Right renal cortex interstitium (tissue), 3 donors: ENCODE data around the gene ZDHHC8. TPM values are rescaled to one million over a fixed set of nuclear protein-coding genes. Genes with fewer than 3 reads are reported as not detected.

ENCODE experiments used
- DNase-seq, 3 donors: peaks; one replicate each; pipeline ENCODE4 v3.0.0-alpha.2; 2013; ENCODE audit warnings: low read depth in 3 of 3, low spot score in 2 of 3
- polyA plus RNA-seq, 3 donors: library from polyadenylated mRNA; unstranded; fragments of 120-200 nt; gene quantifications; one replicate each; pipeline ENCODE4 v1.2.1, GENCODE V29; 2013; ENCODE audit not compliant: insufficient read length in 3 of 3

The ZDHHC8 gene
- polyA plus RNA-seq, 3 donors, result 26.5 to 33.7 (median 27.1) TPM

- DNase-seq, result no peak
These were observed 45.8 kb downstream of the ZDHHC8 start for GRCh38 chr22:20177217-20177911.

DNA sequence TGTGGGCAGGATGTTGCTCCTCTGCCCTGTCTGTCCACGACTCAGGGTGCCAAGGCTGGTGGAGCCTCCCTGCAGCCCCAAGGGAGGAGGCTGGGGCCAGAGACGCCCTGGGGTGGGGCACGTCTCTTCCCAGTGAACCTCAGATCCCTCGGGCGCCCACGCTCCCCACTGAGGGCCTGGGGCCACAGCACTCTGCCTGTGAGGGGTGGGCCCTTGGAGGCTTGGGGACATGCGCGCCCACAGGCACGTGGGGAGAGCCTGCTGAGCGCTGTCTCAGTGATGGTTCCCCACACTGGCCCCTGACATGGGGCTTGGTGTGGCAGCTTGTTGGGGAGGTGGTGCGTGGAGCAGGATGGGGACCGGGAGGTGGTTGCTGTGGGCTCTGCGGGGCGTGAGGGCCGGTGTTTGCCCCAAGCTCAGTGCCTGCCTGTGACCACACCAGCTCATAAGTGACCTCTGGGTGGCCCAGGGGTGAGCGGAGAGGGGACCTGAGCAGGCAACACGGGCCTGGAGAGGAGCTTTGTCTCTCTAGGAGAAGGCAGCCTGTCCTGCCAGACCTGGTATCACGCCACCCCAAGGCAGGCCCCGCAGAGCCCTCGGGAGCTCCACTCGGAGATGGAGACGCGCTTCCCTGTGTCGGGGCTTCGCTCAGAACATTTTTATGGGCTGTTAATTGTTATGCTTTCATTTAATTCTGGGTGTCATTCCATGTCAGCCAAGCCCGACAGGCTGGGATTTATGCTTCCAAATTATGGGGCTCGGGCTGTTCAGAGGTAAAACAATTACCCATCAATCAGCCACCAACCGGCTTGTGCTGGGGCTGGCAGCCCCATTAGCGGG, 46.7 kb downstream of the ZDHHC8 start:
- DNase-seq, result no peak

- no peak for DNase-seq
These were observed 47.3 kb downstream of the ZDHHC8 start for GRCh38 chr22:20178915-20179227.

GRCh38 chr22:20179455-20180244, 48.0 kb downstream of the ZDHHC8 start:
- DNase-seq, result no peak

GRCh38 chr22:20180245-20180630, 48.6 kb downstream of the ZDHHC8 start:
- DNase-seq, result no peak

DNA sequence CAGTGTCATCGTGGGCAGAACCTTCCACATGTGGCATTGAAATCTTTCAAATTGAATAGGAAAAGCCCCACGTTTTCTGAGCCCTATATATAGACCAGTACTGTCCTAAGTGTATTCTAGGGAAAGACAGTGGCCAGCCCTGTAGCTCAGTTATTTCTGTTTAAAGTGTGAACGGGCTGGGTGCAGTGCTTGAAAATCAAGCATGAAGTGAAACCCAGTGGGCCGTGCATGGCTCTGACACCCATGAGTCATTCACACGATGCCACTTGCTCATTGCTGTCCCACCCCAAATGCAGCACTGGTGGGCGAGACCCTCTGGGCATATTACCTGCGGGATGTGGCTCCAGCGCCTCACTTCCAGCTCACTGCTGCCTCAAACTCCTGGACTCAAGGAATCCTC, 49.0 kb downstream of the ZDHHC8 start:
- DNase-seq, result no peak

- DNase-seq, result no peak
These were observed 49.7 kb downstream of the ZDHHC8 start for GRCh38 chr22:20181194-20181883.

- DNase-seq, result no peak
These were observed 50.3 kb downstream of the ZDHHC8 start for GRCh38 chr22:20181884-20182236.

DNA sequence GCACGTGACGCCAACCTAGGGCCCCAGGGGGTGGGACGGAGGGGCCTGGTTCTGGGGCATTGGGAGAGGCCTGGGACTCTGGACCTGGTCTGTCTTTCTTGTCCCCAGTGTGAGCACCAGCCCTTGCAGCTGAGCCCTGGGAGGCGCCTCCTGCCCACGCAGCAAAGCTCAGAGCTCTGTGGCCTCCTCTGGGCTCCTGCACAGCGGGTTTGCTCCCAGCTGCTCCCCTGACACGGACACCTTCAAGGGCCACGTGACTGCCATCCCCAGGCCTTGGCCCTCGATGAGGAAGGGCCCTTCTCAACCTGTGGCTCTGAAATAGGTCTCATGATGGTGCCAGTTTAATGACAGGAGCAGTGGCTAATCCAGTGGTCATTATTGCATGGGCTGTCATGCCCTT, 50.8 kb downstream of the ZDHHC8 start:
- no peak for DNase-seq

DNA sequence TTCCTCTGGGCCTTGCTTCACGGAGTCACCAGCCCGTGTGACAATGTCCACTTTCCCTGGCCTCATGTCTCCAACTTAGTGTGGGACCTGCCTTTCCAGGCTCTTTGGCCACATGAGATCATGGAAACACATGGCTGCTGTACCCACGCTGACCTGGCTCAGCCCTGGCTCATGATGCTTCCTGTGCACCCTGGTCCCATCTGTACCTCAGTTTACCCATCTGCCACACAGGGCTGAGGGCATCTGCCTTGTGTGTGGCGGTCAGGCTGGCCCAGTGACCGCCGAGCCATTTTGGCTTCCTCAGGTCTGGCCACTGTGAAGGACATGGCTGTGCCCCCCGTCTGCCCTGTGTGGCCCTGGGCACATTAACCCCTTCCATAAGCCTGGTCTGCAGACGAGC, 51.5 kb downstream of the ZDHHC8 start:
- DNase-seq, result no peak

DNA sequence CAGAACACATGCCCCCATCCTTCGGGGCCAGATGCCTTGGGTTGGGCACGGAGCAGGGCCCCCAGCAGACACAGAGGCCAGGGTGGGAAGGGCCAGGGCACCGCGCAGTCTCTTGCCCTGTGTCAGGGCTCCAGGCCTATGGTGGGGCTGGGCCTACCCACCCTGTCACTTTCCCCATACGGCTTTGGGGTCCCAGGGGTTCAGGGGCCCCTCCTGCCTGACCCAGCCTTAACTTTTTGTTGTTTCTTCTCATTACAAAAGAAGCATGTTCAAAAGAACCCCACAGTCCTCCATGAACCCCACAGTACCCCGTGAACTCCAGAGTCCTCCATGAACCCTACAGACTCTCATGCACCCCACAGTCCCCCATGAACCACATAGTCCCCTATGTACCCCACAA, 52.2 kb downstream of the ZDHHC8 start:
- no peak for DNase-seq

DNA sequence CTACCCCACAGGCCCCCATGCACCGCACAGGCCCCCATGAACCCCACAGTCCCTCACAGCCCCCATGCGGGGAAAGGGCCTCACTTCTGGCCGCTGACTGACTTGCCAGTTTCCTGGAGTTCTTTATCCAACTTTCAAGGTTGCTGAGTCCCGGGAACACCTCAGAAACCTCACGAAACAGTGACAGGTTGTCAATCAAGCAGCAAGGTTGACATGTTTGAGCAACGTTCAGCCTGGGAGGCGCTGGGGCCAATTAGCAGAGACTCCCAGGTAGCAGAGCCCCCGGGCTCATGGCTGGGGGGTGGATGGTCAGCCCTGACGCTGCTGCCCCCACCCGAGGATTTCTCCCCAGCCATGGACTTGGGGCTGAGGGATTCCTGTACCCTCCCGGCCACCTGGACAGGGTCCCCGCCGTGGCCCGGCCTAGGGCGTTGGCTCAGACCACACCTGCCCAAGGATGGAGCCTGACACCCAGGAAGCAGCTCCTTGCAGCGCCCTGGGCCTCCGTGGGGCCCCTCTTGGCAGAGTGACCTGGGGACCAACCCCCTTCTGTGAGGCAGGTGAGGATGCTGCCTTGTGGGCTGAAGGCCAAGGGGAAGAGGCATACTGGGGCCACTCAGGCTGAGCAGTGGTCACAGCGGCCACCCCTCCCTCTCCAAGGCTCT, 53.0 kb downstream of the ZDHHC8 start:
- DNase-seq, result no peak

DNA sequence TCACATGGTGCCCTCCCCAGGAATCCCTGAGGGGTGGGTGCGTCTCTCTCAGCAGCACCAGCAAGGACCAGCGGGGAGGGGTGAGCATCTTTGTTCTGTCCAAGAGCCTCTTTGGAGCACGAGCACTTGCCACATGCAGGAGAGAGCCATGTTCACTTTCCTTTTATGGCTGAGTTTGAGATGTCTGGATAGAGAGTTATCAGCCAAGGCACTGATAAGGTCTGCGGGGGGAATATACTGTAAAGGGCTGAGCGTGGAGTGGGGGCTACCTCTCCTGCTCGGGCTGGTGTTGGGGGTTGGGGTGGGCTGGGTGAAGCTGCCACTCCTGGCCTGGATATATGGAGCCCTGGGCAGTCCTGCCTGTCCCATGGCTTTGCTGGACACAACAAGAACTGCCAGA, 54.1 kb downstream of the ZDHHC8 start:
- no peak for DNase-seq

GRCh38 chr22:20186183-20186870, 54.7 kb downstream of the ZDHHC8 start:
- no peak for DNase-seq

DNA sequence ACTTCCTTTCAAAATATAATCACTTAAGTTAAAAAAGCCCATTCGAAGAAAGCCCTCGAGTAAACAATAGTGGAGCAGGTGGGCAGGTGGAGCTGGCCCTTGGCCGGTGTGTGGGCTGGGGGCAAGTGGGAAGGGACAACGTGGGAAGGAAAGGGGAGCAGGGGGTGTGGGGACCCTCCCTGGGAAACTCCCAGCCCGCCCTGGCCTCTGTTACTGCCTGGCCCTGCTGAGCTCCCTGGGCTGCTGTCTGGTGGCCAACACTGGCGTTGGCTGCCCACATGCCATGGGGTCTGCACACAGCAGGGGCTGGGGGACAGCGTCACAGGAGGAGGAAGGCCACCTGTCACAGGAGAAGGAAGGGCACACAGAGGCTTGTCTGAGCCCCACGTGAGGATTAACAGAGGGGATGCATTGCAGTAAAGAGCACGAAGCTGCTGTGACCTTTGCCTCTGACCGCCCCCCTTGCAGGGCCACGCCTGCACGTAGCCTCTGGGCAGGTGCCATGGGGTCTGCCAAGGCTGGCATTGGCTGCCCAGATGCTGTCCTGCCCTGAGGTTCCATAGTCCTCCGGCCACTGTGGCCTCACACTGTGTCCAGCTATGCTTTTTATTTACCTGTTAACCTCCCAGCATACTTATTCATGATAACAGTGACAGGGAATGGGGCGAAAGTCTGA, 55.4 kb downstream of the ZDHHC8 start:
- no peak for DNase-seq

DNA sequence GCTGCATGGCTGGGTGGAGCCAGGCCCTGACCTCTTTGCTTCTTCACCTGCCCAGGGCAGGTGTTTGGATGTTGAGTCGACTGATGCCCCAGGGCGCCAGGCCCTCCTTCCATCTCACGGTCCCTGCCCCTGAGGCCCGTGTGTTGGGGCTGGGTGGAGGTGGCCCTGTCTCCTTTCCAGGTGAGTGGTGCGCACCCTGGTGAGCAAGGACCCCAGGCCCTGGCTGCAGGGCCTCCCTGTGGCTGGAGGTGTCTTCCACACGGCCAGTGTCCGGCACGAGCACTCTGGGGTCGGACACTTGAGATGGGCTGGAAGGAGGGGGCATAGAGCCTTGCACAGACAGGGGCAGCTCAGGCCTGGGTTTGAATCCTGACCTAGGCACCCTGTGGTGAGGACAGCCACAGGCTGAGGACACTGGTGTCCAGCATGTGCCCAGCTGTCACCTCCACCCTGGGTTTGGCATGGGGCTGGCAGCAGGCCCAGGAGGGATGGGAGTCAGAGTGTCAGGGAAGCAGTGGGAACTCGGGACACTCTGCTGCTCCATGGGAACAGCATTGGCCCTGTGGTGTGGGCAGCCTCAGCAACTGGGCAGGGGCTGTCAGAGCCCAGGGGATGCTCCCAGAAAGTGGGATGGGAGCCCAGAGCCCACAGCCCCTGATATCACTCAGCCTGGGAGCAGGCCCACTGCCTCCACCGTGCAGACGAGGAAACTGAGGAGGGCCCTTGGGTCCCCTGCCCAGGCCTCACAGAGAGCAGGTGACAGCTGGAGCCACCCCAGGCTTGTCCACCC, 56.4 kb downstream of the ZDHHC8 start:
- DNase-seq, result no peak

DNA sequence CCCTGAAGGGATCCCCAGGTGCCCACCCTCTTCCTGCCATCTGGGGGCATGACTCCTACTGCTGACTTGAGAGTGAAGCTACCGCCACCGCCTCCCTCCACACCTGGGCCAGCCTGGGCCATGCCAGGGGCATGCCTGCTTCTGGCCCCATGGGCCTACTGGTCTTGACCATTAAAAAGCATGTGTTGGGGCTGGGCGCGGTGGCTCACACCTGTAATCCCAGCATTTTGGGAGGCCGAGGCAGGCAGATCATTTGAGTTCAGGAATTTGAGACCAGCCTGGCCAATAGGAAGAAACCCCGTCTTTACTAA, 56.9 kb downstream of the ZDHHC8 start:
- DNase-seq, result no peak

GRCh38 chr22:20191000-20191515, 59.5 kb downstream of the ZDHHC8 start:
- no peak for DNase-seq

GRCh38 chr22:20191803-20192202, 60.2 kb downstream of the ZDHHC8 start:
- no peak for DNase-seq
